ENCODE data around the gene C4orf33.

The C4orf33 gene

DNA sequence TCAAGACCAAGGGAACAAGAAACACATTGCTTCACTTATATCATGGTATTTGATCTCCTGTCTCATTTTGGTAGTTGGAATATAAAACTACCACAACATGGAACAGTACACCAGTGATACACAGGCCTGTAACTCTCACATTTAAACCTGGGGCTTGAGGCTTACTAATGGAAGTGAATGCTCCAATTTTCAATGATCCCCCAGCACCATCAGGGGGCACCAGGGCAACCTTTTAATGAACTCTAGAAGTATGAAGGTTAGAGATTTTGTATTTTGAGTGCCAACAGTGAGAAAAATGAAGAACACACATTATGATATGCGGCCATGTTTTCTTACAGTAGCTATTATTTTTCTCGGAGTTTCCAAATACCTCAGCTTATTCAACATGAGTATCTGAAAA is 50.7 kb downstream of the C4orf33 start:
- Histone ChIP-seq H3K9me3 (ENCODE audit: insufficient read depth, low read length) (no peaks in the 10 kb centered on the region), H3K4me2 (ENCODE audit: low read depth, low read length, poor library complexity, severe bottlenecking) (no peak overlapping the region), H4K20me1 (ENCODE audit: low read depth, low read length) (no peaks in the 10 kb centered on the region), H2AFZ (ENCODE audit: low read depth, low read length, severe bottlenecking) (no peak overlapping the region), H3K27me3 (ENCODE audit: low read length) (no peaks in the 10 kb centered on the region), H3K4me3 (ENCODE audit: insufficient read depth, low read length, poor library complexity, severe bottlenecking) (no peak overlapping the region), H3K36me3 (ENCODE audit: low read length) (no peaks in the 10 kb centered on the region), H3K9ac (ENCODE audit: low read length) (no peak overlapping the region), H3F3A (ENCODE audit: insufficient read depth) (no peaks in the 10 kb centered on the region), H3K79me2 (ENCODE audit: insufficient read depth, low read length) (no peaks in the 10 kb centered on the region), H3K27ac (ENCODE audit: low read depth, low read length) (no peak overlapping the region), H3K9me2 (replicated peaks; ENCODE audit: insufficient read depth, low read length) (no peaks in the 10 kb centered on the region)
- no peak for TF ChIP-seq EZH2phosphoT487 (conservative IDR thresholded peaks at IDR 0.05; ENCODE audit: low read length)
- TF ChIP-seq, protein P1, sequence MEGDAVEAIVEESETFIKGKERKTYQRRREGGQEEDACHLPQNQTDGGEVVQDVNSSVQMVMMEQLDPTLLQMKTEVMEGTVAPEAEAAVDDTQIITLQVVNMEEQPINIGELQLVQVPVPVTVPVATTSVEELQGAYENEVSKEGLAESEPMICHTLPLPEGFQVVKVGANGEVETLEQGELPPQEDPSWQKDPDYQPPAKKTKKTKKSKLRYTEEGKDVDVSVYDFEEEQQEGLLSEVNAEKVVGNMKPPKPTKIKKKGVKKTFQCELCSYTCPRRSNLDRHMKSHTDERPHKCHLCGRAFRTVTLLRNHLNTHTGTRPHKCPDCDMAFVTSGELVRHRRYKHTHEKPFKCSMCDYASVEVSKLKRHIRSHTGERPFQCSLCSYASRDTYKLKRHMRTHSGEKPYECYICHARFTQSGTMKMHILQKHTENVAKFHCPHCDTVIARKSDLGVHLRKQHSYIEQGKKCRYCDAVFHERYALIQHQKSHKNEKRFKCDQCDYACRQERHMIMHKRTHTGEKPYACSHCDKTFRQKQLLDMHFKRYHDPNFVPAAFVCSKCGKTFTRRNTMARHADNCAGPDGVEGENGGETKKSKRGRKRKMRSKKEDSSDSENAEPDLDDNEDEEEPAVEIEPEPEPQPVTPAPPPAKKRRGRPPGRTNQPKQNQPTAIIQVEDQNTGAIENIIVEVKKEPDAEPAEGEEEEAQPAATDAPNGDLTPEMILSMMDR (IDR thresholded peaks at IDR 0.05; ENCODE audit: insufficient read depth, low read length, poor library complexity, severe bottlenecking), result no peak

DNA sequence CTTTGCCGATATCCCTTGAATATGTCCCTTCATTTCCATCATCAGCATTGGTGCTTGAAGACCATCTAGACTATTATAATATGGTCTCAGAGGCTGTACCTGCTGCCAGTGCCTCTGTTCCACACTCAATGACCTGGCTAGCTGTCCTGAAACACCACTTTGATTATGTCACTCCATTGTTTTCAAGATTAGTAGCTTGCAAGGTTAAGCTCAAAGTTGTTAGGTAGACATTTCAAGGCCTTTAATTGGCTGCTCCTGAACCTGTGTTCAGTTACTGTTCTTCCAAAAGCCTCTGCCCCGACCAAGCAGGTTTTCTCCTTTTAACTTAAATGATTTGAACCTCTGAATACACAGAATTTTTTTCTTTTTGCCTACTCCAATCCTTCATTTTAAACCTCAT is 52.9 kb downstream of the C4orf33 start:
- H3K9me3 ChIP-seq (ENCODE audit: insufficient read depth, low read length), result no peaks in the 10 kb centered on the region
- no peak overlapping the region for H2AFZ ChIP-seq (ENCODE audit: low read depth, low read length, severe bottlenecking)
- H4K20me1 ChIP-seq (ENCODE audit: low read depth, low read length), result no peaks in the 10 kb centered on the region
- no peaks in the 10 kb centered on the region for H3K9me2 ChIP-seq (replicated peaks; ENCODE audit: insufficient read depth, low read length)
- H3K9ac ChIP-seq (ENCODE audit: low read length), result no peak overlapping the region
- no peak overlapping the region for H3K27ac ChIP-seq (ENCODE audit: low read depth, low read length)
- H3K27me3 ChIP-seq (ENCODE audit: low read length), result no peaks in the 10 kb centered on the region
- no peak overlapping the region for H3K4me2 ChIP-seq (ENCODE audit: low read depth, low read length, poor library complexity, severe bottlenecking)
- no peaks in the 10 kb centered on the region for H3K79me2 ChIP-seq (ENCODE audit: insufficient read depth, low read length)
- H3F3A ChIP-seq (ENCODE audit: insufficient read depth), result no peaks in the 10 kb centered on the region
- no peak for TF ChIP-seq EZH2phosphoT487 (conservative IDR thresholded peaks at IDR 0.05; ENCODE audit: low read length)
- no peak overlapping the region for H3K4me3 ChIP-seq (ENCODE audit: insufficient read depth, low read length, poor library complexity, severe bottlenecking)
- H3K36me3 ChIP-seq (ENCODE audit: low read length), result no peaks in the 10 kb centered on the region

DNA sequence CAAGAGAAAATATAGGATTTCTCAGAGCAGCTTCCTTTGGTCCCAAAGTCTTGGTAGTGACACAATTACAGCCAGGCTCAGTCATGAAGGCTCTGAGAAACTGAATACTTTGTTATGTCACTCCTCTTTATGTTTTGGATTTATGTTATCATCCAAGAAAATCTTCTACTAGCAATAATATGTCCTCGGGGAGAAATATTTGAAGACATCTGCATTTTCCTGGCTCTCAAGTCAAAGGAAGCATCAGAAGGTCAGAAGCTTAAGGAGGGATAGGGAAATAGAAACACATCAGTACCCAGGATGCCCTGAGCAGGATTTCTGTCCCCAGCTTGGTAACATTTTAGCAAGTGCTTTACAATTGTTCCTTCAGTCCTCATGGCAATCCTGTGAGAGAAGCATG is 54.0 kb downstream of the C4orf33 start:
- Histone ChIP-seq H3F3A (ENCODE audit: insufficient read depth) (no peaks in the 10 kb centered on the region), H3K9me2 (replicated peaks; ENCODE audit: insufficient read depth, low read length) (no peaks in the 10 kb centered on the region), H3K9me3 (ENCODE audit: insufficient read depth, low read length) (no peaks in the 10 kb centered on the region), H4K20me1 (ENCODE audit: low read depth, low read length) (no peaks in the 10 kb centered on the region), H3K36me3 (ENCODE audit: low read length) (no peaks in the 10 kb centered on the region), H3K79me2 (ENCODE audit: insufficient read depth, low read length) (no peaks in the 10 kb centered on the region), H2AFZ (ENCODE audit: low read depth, low read length, severe bottlenecking) (no peak overlapping the region), H3K9ac (ENCODE audit: low read length) (no peak overlapping the region), H3K4me2 (ENCODE audit: low read depth, low read length, poor library complexity, severe bottlenecking) (no peak overlapping the region), H3K27ac (ENCODE audit: low read depth, low read length) (no peak overlapping the region), H3K27me3 (ENCODE audit: low read length) (no peaks in the 10 kb centered on the region), H3K4me3 (ENCODE audit: insufficient read depth, low read length, poor library complexity, severe bottlenecking) (no peak overlapping the region)
- TF ChIP-seq, protein P1 (IDR thresholded peaks at IDR 0.05; ENCODE audit: insufficient read depth, low read length, poor library complexity, severe bottlenecking), result no peak
- no peak for TF ChIP-seq EZH2phosphoT487 (conservative IDR thresholded peaks at IDR 0.05; ENCODE audit: low read length)

DNA sequence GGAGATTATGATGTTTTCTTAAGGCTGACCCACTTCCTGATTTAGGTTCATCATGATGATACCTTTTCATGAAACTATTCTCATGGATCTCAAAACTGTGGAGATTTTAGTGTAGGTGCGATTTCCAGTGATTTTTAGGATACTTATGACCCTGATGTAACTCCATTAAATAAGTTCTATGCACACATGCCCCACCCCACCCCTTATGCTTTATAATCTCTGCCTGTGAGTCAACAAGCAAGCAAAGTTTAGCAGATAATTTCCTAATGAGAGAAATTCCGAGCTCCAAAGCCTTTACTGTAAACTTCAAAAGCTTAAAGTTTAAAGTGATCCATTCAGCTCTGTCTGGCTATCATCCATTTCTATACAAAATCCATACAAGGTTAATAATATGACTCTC is 56.4 kb downstream of the C4orf33 start:
- Histone ChIP-seq H3F3A (ENCODE audit: insufficient read depth) (no peaks in the 10 kb centered on the region), H3K4me3 (ENCODE audit: insufficient read depth, low read length, poor library complexity, severe bottlenecking) (no peak overlapping the region), H3K27me3 (ENCODE audit: low read length) (no peaks in the 10 kb centered on the region), H2AFZ (ENCODE audit: low read depth, low read length, severe bottlenecking) (no peak overlapping the region), H3K36me3 (ENCODE audit: low read length) (no peaks in the 10 kb centered on the region), H3K4me2 (ENCODE audit: low read depth, low read length, poor library complexity, severe bottlenecking) (no peak overlapping the region), H3K27ac (ENCODE audit: low read depth, low read length) (no peak overlapping the region), H3K79me2 (ENCODE audit: insufficient read depth, low read length) (no peaks in the 10 kb centered on the region), H3K9me3 (ENCODE audit: insufficient read depth, low read length) (no peaks in the 10 kb centered on the region), H4K20me1 (ENCODE audit: low read depth, low read length) (no peaks in the 10 kb centered on the region), H3K9me2 (replicated peaks; ENCODE audit: insufficient read depth, low read length) (no peaks in the 10 kb centered on the region), H3K9ac (ENCODE audit: low read length) (no peak overlapping the region)
- no peak for TF ChIP-seq EZH2phosphoT487 (conservative IDR thresholded peaks at IDR 0.05; ENCODE audit: low read length)
- TF ChIP-seq, protein P1 (IDR thresholded peaks at IDR 0.05; ENCODE audit: insufficient read depth, low read length, poor library complexity, severe bottlenecking), result no peak
